SK-N-SH treated with all-trans-retinoic acid at 6 μM for 48 hours (cell line): ENCODE results near the gene SOCS3.

Experiments used
- ATAC-seq: fragments of 200-7000 bp; cut with Tn5 transposase; 3 replicates; pipeline ENCODE4 v1.9.1; 2020; ENCODE audit warnings: mild to moderate bottlenecking, moderate library complexity
- PPARA ChIP-seq: fragments of 250-450 bp; sonication (Bioruptor Pico); IDR thresholded peaks from 2 replicates; pipeline ENCODE4 v1.5.0; 2020; ENCODE audit warnings: mild to moderate bottlenecking, borderline replicate concordance
- RARB ChIP-seq: fragments of 250-450 bp; sonication (Bioruptor Pico); IDR thresholded peaks from 2 replicates; pipeline ENCODE4 v1.8.0; 2021; ENCODE audit warnings: mild to moderate bottlenecking, moderate library complexity
- TOX ChIP-seq: fragments of 250-450 bp; sonication (Bioruptor Pico); IDR thresholded peaks from 2 replicates; pipeline ENCODE4 v1.8.0; 2021; ENCODE audit warnings: mild to moderate bottlenecking, moderate library complexity, borderline replicate concordance
- ZNF565 ChIP-seq: fragments of 450-650 bp; formaldehyde crosslinking; conservative IDR thresholded peaks from 2 replicates; pipeline ENCODE4 v1.5.0; 2020; ENCODE audit warnings: low read depth, mild to moderate bottlenecking, moderate library complexity
- ZNF70 ChIP-seq: fragments of 450-650 bp; formaldehyde crosslinking; IDR thresholded peaks from 2 replicates; pipeline ENCODE4 v1.5.0; 2020; ENCODE audit warnings: mild to moderate bottlenecking, moderate library complexity
- TF ChIP-seq, protein P1 (sequence below): fragments of 250-450 bp; sonication (Bioruptor Pico); IDR thresholded peaks from 2 replicates; pipeline ENCODE4 v1.5.0; 2020; ENCODE audit warnings: mild to moderate bottlenecking, moderate library complexity
- TF ChIP-seq, protein P2 (sequence below): fragments of 250-450 bp; sonication (Bioruptor Pico); IDR thresholded peaks from 2 replicates; pipeline ENCODE4 v1.5.1; 2021; ENCODE audit warnings: mild to moderate bottlenecking, moderate library complexity
- TF ChIP-seq, protein P3 (sequence below): fragments of 250-450 bp; sonication (Bioruptor Pico); IDR thresholded peaks from 2 replicates; pipeline ENCODE4 v1.8.0; 2020; ENCODE audit warnings: mild to moderate bottlenecking, moderate library complexity, borderline replicate concordance

SOCS3 gene

GRCh38 chr17:78357672-78358537, 2.0 kb downstream of the SOCS3 start (continued):
- TF ChIP-seq, protein P1, sequence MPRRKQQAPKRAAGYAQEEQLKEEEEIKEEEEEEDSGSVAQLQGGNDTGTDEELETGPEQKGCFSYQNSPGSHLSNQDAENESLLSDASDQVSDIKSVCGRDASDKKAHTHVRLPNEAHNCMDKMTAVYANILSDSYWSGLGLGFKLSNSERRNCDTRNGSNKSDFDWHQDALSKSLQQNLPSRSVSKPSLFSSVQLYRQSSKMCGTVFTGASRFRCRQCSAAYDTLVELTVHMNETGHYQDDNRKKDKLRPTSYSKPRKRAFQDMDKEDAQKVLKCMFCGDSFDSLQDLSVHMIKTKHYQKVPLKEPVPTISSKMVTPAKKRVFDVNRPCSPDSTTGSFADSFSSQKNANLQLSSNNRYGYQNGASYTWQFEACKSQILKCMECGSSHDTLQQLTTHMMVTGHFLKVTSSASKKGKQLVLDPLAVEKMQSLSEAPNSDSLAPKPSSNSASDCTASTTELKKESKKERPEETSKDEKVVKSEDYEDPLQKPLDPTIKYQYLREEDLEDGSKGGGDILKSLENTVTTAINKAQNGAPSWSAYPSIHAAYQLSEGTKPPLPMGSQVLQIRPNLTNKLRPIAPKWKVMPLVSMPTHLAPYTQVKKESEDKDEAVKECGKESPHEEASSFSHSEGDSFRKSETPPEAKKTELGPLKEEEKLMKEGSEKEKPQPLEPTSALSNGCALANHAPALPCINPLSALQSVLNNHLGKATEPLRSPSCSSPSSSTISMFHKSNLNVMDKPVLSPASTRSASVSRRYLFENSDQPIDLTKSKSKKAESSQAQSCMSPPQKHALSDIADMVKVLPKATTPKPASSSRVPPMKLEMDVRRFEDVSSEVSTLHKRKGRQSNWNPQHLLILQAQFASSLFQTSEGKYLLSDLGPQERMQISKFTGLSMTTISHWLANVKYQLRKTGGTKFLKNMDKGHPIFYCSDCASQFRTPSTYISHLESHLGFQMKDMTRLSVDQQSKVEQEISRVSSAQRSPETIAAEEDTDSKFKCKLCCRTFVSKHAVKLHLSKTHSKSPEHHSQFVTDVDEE (CRISPR knock-in tag), result no peak
- TF ChIP-seq ZNF70, result no peak
- TF ChIP-seq, protein P2, sequence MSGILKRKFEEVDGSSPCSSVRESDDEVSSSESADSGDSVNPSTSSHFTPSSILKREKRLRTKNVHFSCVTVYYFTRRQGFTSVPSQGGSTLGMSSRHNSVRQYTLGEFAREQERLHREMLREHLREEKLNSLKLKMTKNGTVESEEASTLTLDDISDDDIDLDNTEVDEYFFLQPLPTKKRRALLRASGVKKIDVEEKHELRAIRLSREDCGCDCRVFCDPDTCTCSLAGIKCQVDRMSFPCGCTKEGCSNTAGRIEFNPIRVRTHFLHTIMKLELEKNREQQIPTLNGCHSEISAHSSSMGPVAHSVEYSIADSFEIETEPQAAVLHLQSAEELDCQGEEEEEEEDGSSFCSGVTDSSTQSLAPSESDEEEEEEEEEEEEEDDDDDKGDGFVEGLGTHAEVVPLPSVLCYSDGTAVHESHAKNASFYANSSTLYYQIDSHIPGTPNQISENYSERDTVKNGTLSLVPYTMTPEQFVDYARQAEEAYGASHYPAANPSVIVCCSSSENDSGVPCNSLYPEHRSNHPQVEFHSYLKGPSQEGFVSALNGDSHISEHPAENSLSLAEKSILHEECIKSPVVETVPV (CRISPR knock-in tag), result no peak

DNA sequence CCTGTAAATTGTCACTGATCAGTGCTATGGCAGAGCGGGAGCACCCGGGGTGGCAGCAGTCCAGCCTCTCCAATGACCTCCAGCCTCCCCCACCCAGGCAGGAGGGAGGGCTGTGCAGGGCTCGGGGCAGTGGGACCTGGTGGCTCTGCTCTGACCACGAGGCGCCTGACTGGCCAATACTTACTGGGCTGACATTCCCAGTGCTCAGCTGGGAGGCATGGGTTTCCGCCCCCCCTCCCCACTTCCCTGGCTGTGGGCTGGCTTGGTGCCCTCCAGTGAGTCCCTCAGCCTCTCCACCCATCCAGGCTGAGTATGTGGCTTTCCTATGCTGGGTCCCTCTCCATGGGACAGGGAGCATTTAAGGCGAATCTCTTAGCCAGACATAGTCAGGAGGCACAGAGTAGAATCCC, 2.7 kb downstream of the SOCS3 start:
- TF ChIP-seq RARB (CRISPR knock-in tag) (no peak), TOX (CRISPR knock-in tag) (no peak), ZNF70 (no peak)
- TF ChIP-seq, protein P3, sequence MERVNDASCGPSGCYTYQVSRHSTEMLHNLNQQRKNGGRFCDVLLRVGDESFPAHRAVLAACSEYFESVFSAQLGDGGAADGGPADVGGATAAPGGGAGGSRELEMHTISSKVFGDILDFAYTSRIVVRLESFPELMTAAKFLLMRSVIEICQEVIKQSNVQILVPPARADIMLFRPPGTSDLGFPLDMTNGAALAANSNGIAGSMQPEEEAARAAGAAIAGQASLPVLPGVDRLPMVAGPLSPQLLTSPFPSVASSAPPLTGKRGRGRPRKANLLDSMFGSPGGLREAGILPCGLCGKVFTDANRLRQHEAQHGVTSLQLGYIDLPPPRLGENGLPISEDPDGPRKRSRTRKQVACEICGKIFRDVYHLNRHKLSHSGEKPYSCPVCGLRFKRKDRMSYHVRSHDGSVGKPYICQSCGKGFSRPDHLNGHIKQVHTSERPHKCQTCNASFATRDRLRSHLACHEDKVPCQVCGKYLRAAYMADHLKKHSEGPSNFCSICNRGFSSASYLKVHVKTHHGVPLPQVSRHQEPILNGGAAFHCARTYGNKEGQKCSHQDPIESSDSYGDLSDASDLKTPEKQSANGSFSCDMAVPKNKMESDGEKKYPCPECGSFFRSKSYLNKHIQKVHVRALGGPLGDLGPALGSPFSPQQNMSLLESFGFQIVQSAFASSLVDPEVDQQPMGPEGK (CRISPR knock-in tag), result peak; percentile 73; the same call in 1 of the 2 replicates

GRCh38 chr17:78356101-78356713, 3.7 kb downstream of the SOCS3 start:
- TF ChIP-seq, protein P2 (CRISPR knock-in tag), result no peak
- TF ChIP-seq ZNF565 (no peak), TOX (CRISPR knock-in tag) (peak; percentile 67; the same call in 1 of the 2 replicates), PPARA (no peak)
- ATAC-seq, result peak; percentile 7

More for the DNA sequence above, 2.7 kb downstream of the SOCS3 start:
- peak; percentile 5 for ATAC-seq

- TF ChIP-seq, protein P1 (CRISPR knock-in tag), result no peak
- TF ChIP-seq, protein P3 (CRISPR knock-in tag), result no peak
- no peak for ATAC-seq
These were observed 4.2 kb downstream of the SOCS3 start for GRCh38 chr17:78355701-78356100.
